SK-N-SH treated with all-trans-retinoic acid at 6 μM for 48 hours (cell line): ENCODE results near the gene EBF3.

Experiments
- ARNTL ChIP-seq: fragments of 450-650 bp; formaldehyde crosslinking; IDR thresholded peaks from 2 replicates; pipeline ENCODE4 v1.5.0; 2020; ENCODE audit warnings: low read depth, mild to moderate bottlenecking, moderate library complexity, borderline replicate concordance
- CSRNP3 ChIP-seq: fragments of 250-450 bp; sonication (Bioruptor Pico); IDR thresholded peaks from 2 replicates; pipeline ENCODE4 v1.5.1; 2021; ENCODE audit warnings: mild to moderate bottlenecking, moderate library complexity
- ESRRG ChIP-seq: fragments of 250-450 bp; sonication (Bioruptor Pico); IDR thresholded peaks from 2 replicates; pipeline ENCODE4 v1.6.1; 2021; ENCODE audit warnings: mild to moderate bottlenecking
- GLIS3 ChIP-seq: fragments of 250-450 bp; sonication (Bioruptor Pico); IDR thresholded peaks from 2 replicates; pipeline ENCODE4 v1.5.0; 2020; ENCODE audit warnings: mild to moderate bottlenecking, moderate library complexity
- OSR1 ChIP-seq: fragments of 250-450 bp; sonication (Bioruptor Pico); IDR thresholded peaks from 2 replicates; pipeline ENCODE4 v1.8.0; 2022; ENCODE audit warnings: moderate library complexity, mild to moderate bottlenecking, inconsistent platforms
- RARB ChIP-seq: fragments of 250-450 bp; sonication (Bioruptor Pico); IDR thresholded peaks from 2 replicates; pipeline ENCODE4 v1.8.0; 2021; ENCODE audit warnings: mild to moderate bottlenecking, moderate library complexity
- SNAI2 ChIP-seq: fragments of 250-450 bp; sonication (Bioruptor Pico); IDR thresholded peaks from 2 replicates; pipeline ENCODE4 v1.5.0; 2020; ENCODE audit warnings: mild to moderate bottlenecking, moderate library complexity
- TOX ChIP-seq: fragments of 250-450 bp; sonication (Bioruptor Pico); IDR thresholded peaks from 2 replicates; pipeline ENCODE4 v1.8.0; 2021; ENCODE audit warnings: mild to moderate bottlenecking, moderate library complexity, borderline replicate concordance
- TSHZ2 ChIP-seq: fragments of 250-450 bp; sonication (Bioruptor Pico); IDR thresholded peaks from 2 replicates; pipeline ENCODE4 v1.5.0; 2020; ENCODE audit warnings: mild to moderate bottlenecking, moderate library complexity
- ZFP30 ChIP-seq: fragments of 450-650 bp; formaldehyde crosslinking; IDR thresholded peaks from 2 replicates; pipeline ENCODE4 v1.5.0; 2022; ENCODE audit warnings: mild to moderate bottlenecking, moderate library complexity
- ZNF70 ChIP-seq: fragments of 450-650 bp; formaldehyde crosslinking; IDR thresholded peaks from 2 replicates; pipeline ENCODE4 v1.5.0; 2020; ENCODE audit warnings: mild to moderate bottlenecking, moderate library complexity
- ZNF8 ChIP-seq: fragments of 450-650 bp; formaldehyde crosslinking; IDR thresholded peaks from 2 replicates; pipeline ENCODE4 v1.5.0; 2020; ENCODE audit warnings: mild to moderate bottlenecking, moderate library complexity
- TF ChIP-seq, protein P1 (sequence below): fragments of 250-450 bp; sonication (Bioruptor Pico); IDR thresholded peaks from 2 replicates; pipeline ENCODE4 v1.8.0; 2020; ENCODE audit warnings: mild to moderate bottlenecking, moderate library complexity, borderline replicate concordance
- TF ChIP-seq, protein P2 (sequence below): fragments of 250-450 bp; sonication (Bioruptor Pico); IDR thresholded peaks from 2 replicates; pipeline ENCODE4 v1.8.0; 2021; ENCODE audit warnings: low read depth, mild to moderate bottlenecking, moderate library complexity, borderline replicate concordance

DNA sequence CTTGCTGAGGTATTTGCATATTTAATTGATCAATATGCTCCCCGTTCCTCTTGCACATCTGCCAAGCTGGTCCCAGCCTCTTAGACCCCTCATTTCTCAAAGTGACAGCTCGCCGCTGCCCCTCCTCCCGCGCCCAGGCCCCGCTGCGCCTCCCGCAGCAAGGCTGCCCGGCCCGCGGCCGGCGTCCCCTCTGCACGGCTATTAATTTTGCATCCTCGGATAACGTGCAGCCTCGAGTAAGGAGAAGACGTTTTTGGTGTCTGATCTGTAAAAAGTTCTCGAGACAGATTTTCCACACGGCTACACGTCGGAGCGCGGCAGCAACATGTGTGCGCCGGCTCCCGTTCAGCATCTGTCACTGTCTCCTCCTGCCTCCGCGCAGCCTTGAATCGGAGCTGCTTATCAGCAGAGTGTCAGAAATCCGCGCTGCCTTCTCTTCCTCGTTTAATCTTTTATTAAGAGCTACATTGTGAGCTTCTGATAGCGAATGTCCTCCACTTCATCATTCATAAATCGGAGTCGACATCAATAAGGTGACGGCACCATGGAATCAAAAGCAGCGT is 65.3 kb downstream of the EBF3 start:
- TF ChIP-seq ARNTL (CRISPR knock-in tag), result no peak
- TF ChIP-seq, protein P1, sequence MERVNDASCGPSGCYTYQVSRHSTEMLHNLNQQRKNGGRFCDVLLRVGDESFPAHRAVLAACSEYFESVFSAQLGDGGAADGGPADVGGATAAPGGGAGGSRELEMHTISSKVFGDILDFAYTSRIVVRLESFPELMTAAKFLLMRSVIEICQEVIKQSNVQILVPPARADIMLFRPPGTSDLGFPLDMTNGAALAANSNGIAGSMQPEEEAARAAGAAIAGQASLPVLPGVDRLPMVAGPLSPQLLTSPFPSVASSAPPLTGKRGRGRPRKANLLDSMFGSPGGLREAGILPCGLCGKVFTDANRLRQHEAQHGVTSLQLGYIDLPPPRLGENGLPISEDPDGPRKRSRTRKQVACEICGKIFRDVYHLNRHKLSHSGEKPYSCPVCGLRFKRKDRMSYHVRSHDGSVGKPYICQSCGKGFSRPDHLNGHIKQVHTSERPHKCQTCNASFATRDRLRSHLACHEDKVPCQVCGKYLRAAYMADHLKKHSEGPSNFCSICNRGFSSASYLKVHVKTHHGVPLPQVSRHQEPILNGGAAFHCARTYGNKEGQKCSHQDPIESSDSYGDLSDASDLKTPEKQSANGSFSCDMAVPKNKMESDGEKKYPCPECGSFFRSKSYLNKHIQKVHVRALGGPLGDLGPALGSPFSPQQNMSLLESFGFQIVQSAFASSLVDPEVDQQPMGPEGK (CRISPR knock-in tag), result no peak
- TF ChIP-seq ESRRG (CRISPR knock-in tag), result no peak
- no peak for TF ChIP-seq ZNF8 (CRISPR knock-in tag)
- no peak for TF ChIP-seq SNAI2 (CRISPR knock-in tag)
- TF ChIP-seq RARB, result no peak
- no peak for TF ChIP-seq TSHZ2
- no peak for TF ChIP-seq CSRNP3 (CRISPR knock-in tag)
- TF ChIP-seq ZFP30, result no peak
- no peak for TF ChIP-seq TOX (CRISPR knock-in tag)
- no peak for TF ChIP-seq GLIS3 (CRISPR knock-in tag)
- no peak for TF ChIP-seq OSR1 (CRISPR knock-in tag)
- TF ChIP-seq ZNF70, result no peak
- TF ChIP-seq, protein P2, sequence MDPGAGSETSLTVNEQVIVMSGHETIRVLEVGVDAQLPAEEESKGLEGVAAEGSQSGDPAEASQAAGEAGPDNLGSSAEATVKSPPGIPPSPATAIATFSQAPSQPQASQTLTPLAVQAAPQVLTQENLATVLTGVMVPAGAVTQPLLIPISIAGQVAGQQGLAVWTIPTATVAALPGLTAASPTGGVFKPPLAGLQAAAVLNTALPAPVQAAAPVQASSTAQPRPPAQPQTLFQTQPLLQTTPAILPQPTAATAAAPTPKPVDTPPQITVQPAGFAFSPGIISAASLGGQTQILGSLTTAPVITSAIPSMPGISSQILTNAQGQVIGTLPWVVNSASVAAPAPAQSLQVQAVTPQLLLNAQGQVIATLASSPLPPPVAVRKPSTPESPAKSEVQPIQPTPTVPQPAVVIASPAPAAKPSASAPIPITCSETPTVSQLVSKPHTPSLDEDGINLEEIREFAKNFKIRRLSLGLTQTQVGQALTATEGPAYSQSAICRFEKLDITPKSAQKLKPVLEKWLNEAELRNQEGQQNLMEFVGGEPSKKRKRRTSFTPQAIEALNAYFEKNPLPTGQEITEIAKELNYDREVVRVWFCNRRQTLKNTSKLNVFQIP (CRISPR knock-in tag), result no peak
